Amygdala (tissue), 56 donors: Measurements from ENCODE around the gene IGDCC3.
A peak's percentile ranks its signal among the peaks of the same experiment; 100 is the strongest.
"Not testable (repeated sequence)": the region's sequence is repeated elsewhere in the genome, so short reads cannot be mapped to it uniquely, and the experiment has no call there.

Experiments
- DNase-seq, 56 donors: peaks; one replicate each; lab custom pipeline; 2025; lab: John Stamatoyannopoulos, UW

Gene IGDCC3

DNA sequence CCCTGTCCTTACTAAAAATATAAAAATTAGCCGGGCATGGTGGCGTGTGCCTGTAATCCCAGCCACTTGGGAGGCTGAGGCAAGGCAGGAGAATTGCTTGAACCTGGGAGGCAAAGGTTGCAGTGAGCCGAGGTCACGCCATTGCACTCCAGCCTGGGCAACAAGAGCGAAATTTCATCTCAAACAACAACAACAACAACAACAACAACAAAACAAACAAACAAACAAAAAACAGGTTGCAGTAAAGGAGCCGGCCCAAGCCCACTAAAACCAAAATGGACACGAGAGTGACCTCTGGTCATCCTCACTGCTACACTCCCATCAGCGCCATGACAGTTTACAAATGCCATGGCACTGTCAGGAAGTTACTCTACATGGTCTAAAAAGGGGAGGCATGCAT lies 30.0 kb downstream of the IGDCC3 start:
- DNase-seq, result not testable (repeated sequence)

DNA sequence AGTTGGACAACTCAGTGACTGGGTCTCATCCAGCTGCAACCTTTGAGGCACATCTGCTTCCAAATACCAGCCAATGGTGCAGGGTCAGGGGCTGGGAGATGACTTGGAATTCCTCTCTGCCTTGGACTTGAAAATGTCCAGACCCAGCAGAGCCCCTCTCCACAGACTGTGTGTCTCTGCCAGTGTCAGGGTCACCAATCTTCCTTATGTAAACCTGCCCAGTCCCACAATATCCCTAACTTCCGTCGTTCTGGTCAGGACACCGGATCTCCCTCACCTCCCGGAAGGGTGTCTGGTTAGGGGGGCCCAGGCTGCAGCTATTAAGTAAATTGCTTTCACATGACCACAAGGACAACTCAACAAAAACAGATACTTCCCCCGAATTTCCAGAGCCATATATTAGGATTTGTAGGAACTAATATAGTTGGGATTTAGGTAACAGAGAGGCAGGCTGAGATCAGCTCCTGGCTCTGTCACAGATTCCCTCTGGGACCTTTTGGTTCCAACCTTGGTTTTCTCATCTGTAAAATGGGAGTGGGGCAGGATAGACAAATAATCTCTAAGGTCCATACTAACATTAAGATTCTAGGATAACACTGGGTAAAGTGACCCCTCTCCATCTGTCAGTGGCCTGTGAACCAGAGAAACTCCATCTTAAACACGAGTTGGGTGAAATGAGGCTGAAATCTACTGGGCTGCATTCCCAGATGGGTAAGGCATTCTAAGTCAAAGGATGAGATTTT lies 30.8 kb downstream of the IGDCC3 start:
- no peak for DNase-seq

GRCh38 chr15:65344914-65345275 lies 32.9 kb downstream of the IGDCC3 start:
- DNase-seq, result no peak

DNA sequence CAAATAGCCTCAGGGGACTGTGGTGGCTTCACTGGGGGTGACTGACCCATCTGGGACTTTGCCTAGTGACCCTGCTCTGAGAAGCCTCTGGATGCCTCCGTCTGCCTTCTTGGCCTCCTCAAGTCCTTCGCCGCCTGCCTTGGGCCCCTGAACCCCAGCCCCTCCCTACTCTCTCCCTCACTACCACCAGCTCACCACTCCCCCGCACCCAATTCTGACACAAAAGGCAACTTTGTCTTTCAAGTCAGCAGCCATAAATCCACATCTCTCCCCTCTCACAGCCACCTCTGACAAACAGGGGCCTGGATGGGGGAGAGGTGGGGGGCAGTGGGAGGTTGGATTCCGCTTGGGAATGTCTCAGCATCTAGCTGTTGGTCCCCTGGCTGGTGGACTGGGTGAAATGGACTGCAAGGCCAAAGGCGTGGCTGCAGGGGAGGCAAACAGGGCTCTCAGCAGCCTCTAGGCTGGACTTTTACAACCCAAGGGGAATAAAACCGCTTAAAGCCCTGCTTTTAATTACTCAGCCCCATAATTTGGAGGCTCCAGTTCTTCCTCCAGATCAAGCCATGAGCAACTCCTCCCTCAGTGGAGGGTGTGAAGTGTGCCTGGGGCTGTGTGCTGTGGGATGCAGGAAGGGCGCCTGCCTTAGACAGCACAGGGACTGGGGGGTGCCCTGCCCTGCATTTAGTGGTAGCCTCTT lies 33.4 kb downstream of the IGDCC3 start:
- no peak for DNase-seq

- no peak for DNase-seq
These were observed 34.3 kb downstream of the IGDCC3 start for GRCh38 chr15:65343374-65343981.

DNA sequence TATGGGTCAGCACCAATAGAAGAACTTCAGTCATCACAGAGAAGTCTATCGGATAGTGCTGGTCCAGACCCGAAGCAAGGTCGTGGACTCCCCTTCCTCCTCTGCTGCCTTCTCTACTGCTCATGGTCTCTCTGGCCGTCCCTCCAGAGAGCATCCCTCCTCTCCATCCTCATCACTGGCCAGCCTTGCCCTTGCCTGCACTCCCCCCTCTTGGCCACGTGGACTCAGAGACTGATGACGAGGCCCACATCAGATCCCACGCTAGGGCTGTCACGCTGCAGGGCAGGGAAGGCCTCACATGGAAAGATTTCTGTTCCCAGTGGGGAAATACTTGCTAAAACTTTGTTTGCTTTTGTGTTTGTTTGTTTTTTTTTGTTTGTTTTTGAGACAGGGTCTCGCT lies 35.3 kb downstream of the IGDCC3 start:
- no peak for DNase-seq

DNA sequence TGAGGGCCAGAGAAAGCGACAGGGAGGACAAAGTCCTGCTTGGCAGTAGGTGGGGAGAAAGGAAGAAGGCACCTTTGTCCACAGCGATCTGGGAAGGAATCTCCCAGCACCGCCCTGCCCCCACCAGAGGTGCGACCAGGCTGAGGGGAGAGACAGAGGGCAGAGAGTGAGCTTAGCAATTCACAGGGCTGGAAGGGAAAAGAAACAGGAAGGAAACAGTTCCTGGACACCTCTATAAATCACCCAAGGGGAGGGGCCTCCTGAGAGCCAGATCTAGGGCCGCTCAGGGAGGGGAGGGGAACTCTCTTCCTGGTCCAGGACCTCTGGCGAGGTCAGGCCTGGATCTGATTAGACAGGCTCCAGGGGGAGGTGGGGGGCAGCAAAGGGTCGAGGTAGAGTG lies 37.9 kb downstream of the IGDCC3 start:
- DNase-seq, result no peak

DNA sequence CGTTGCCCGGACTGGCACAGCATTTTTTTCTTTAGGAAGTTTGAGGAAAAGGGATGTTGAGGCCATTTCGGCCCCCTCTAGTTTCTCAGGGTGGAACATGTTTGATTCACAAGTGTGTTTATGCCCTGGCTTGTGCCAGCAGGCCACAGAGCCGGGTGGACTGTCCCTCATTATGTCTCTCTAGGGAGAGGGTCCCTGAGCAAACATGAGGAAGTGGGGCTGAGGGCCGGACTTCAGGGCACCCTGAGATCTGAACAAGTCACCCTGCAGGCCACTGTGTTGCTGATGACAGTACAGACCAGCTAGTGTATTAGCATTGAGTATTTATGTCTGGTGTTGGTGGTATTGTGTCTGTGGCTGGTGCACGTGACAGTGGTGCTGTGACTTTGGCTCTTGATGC lies 38.4 kb downstream of the IGDCC3 start:
- DNase-seq, result no peak

GRCh38 chr15:65338823-65339222 lies 39.0 kb downstream of the IGDCC3 start:
- DNase-seq, result no peak

DNA sequence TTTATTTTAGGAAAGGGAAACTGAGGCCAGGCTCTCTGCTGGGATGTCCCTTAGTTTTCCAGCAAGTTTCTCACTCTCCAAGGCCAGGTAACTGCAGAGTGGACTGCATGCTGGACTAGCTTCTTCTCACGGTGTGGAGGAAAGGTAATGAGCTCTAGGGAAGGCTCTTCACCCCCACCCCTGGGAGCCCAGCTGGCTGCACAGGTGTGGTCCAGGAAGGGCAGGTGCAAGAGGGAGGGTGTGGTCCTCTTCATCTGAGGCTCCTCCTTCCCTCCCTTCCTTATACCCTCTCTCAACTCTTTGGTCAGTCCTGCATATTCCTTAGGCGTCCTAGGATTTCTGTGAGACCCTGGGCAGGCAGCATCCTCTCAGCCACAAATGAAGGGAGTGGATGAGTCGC lies 39.4 kb downstream of the IGDCC3 start:
- DNase-seq, result no peak

DNA sequence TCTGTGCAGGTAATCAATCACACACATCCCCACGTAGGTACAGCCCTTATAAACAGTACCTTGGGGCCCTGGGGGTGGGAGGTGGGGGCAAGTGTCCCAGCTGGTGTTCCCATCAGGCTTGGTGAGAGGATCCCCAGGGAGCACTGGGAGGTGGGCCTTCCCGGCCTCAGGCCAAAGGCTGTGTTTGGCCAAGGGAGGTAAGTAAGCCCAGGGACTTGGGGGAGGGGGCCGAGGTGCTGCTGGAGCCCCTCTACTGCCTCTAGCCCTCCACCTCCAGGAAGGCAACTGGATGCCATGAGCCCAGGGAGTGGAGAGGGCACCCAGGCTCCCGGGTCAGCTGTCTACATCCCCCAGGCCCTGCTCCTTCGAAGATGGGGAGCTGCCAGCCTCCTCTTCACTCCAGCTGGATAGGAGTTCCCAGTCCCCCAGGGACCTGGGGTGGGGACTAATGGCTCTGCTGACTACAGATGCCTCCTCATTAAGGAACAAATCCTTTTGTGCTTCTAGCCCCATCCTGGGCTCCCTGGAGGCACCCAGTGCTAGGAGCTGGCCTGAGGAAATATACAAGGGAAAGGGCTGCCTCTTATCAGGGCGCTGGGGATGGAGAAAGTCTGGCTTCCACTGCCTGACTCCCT lies 40.2 kb downstream of the IGDCC3 start:
- no peak for DNase-seq

DNA sequence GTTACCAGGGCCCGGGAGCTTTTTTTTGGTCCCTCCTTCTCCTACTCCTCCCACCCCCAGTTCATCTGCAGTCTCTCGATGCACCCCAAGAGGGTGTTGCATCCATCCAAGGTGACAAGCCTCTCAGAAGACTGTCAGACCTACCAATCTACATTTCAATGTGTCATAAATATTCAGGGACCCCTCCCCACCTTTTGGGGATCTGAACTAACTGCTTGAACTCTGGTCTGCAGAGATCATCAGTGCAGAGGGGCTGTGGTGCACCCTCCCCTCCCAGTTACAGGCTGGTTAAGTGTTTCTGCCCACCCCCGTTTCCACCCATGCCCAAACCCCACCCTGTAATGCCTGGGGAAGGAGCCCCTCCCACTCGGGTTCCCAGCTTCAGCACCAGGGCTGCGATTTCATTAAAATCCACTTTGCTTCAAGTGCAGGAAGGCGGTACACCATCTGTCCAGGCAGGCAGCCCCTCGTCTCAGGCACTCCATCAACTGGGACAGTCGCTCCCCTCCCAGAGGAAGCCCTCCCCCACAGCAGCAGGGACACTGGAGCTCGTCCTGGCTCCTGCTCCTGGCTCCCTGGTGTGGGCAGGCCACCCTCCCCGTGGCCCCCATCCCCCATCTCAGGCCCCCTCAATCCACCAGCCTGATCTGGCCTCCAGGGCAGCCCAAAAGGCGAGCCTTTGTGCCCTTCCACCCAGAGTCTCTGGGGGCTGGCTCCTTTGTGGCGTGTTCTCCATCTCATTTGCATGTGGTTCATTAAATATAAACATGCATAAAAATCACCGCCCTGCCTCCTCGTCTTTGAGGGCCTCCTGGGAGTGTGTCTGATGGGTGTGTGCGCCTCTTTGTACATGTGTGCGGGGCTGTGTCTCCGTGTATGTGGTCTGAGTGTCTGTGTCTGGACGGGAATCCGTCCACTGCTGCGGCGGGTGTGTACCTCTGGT lies 41.0 kb downstream of the IGDCC3 start:
- no peak for DNase-seq

- no peak for DNase-seq
These were observed 42.3 kb downstream of the IGDCC3 start for GRCh38 chr15:65335278-65336055.

- peak in 1 of 56 donors; percentile 7 for DNase-seq
These were observed 43.1 kb downstream of the IGDCC3 start for GRCh38 chr15:65334586-65335231.

GRCh38 chr15:65333856-65334255 lies 43.9 kb downstream of the IGDCC3 start:
- DNase-seq, result no peak

GRCh38 chr15:65333148-65333820 lies 44.5 kb downstream of the IGDCC3 start:
- no peak for DNase-seq

DNA sequence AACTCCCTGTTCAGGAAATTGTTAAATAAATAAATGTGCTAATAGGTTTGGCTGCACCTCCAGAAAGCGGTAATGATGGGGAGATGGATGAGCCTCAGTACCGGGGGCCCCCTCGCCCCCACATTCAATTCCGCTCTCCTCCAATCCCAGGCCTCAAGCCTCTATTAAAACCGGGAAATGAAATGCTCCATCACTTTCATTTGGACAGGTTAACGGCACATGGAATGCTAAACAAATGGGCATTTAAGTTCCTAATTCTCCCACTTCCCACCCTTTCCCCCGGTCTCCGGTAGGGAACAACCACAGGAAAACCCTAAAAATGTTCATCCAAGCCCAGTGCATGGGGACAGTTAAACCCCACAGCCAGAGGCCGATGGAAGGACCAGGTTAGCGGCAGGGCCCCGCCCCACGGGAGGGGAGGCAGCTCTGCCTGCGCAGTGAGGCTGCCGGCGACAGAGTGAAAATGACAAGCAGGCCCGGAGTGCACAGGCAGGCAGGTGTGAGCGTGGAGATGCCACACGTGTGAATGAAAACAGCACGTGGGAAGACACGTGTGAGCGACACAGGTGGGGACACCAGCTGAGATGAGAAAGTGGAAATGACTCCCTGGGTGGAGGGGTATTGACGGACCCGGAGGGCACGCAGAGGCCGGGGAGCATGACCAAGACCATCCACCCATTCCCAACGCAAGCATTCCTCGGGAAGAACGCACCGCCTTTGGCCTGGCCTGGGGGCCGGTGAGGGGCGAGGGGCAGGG lies 45.2 kb downstream of the IGDCC3 start:
- DNase-seq, result no peak

GRCh38 chr15:65331811-65332210 lies 46.0 kb downstream of the IGDCC3 start:
- no peak for DNase-seq
